Lower leg skin (tissue), 3 donors: ENCODE data around the gene ORC3.

Experiments
- CTCF ChIP-seq, 3 donors: fragments of 450-650 bp; IDR thresholded peaks; one replicate each; pipeline ENCODE4 v1.5.1; 2016; ENCODE audit warnings: antibody characterized with exemption in 3 of 3, mild to moderate bottlenecking in 3 of 3, moderate library complexity in 2 of 3
- POLR2A ChIP-seq, 2 donors: fragments of 450-650 bp; IDR thresholded peaks; one replicate each; pipeline ENCODE4 v1.6.1; 2016 to 2017; ENCODE audit warnings: antibody characterized with exemption in 2 of 2, mild to moderate bottlenecking in 1 of 2, moderate library complexity in 1 of 2

GRCh38 chr6:87668013-87668412, 78.1 kb downstream of the ORC3 start:
- TF ChIP-seq CTCF (IDR thresholded peaks at IDR 0.05) (no peak), POLR2A (IDR thresholded peaks at IDR 0.05) (no peak)
